GM19043 (cell line): ENCODE measurements around the gene SHISA7.
A peak's percentile ranks its signal among the peaks of the same experiment; 100 is the strongest.

ENCODE experiments used
- ATAC-seq: cut with Tn5 transposase; IDR thresholded peaks from one replicate; pipeline ENCODE4 v1.9.1; 2021; ENCODE audit warnings: low read depth; ENCODE audit not compliant: unreplicated experiment

The SHISA7 gene

DNA sequence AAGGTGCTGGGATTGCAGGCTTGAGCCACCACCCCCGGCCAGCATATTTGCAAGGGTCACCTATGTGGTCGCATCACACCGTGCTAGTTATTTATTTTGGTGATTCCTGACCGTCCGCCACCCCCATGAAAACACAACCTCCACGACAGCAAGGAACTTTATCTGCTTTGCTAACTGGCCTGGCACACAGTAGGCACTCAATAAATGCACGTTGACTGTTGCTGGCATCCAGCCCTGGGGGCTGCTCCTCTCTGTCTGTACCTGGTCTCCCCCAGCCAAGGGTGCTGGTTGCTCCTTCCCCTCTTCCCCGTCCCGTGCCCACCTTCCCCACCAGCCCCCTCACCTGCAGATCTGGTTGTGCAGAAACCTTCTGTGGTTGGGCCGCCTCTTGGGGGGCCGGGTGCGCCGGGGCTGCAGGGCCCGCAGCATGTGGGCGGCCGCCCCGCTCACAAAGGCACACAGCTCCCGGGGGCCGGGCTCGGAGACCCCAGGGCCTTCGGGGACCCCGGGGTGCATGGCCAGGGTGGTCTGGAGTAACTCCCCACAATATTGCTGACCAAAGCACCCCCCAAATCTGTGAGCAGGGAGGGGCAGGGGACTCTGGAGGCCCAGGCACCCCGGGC, 21.1 kb upstream of the SHISA7 start:
- ATAC-seq, result no peak

DNA sequence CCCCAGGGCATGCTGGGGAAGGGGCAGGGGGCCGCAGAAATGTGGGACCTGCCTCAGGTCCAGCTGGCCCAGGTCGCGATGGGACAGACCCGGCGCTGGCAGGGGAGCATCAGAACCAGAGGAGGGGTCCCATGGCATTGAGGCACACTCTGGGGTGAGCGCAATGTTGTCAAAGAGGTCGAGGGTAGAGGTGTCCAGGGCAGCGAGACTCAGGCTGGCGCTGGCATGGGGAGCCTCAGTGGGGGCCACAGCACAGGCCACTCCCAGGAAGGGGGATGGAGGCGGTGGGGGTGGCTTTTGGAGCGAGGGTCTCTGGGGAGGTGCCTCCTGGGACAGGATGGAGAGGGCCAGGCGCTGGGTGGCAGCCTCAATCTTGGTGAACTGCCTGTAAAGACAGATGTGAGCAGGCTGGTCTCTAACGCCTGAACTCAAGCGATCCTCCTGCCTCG, 20.5 kb upstream of the SHISA7 start:
- no peak for ATAC-seq

DNA sequence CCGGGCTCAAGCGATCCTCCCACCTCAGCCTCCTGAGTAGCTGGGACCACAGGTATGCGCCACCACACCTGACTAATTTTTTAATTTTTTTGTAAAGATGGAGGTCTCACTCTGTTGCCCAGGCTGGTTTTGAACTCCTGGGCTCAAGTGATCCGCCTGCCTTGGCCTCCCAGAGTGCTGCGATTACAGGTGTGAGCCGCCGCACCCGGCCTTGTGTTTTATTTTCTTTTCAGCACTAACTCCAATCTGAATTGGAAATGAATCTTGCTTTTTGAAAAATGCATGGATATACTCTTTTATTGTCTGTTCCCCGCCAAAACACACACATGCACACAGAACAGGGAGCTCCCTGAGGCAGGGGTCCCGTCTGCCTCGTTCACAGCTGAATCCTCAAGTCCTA, 19.6 kb upstream of the SHISA7 start:
- ATAC-seq, result no peak

DNA sequence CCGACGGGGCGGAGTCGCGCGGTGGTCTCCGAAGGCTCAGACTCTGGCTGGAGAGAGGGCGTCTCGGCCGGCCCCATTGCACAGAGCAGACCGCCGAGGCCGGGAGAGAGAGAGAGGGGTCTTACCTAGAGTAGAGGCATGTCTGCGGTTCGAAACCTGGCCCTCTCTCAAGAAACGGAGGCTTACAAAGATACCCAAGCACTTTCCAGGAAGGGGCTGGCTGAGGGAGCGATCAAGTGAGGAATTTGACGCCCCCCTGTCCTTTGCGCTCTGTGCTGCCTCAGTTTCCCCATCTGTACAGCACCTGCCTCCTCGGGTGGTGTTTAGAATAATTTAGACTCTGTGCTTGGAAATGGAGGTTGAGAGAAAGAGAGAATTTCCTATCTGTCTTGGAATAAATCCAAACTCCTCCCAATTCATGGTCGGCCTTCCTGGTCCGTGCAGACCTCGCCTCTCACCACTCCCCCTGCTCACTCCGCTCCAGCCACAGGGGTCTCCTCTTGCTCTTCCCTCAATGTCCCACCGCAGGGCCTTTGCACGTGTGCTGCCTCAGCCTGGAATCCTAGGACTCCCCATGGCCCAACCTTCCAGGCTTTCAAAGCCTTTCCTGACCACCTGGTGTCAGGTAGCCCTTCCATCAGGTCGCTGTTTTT, 19.0 kb upstream of the SHISA7 start:
- no peak for ATAC-seq

DNA sequence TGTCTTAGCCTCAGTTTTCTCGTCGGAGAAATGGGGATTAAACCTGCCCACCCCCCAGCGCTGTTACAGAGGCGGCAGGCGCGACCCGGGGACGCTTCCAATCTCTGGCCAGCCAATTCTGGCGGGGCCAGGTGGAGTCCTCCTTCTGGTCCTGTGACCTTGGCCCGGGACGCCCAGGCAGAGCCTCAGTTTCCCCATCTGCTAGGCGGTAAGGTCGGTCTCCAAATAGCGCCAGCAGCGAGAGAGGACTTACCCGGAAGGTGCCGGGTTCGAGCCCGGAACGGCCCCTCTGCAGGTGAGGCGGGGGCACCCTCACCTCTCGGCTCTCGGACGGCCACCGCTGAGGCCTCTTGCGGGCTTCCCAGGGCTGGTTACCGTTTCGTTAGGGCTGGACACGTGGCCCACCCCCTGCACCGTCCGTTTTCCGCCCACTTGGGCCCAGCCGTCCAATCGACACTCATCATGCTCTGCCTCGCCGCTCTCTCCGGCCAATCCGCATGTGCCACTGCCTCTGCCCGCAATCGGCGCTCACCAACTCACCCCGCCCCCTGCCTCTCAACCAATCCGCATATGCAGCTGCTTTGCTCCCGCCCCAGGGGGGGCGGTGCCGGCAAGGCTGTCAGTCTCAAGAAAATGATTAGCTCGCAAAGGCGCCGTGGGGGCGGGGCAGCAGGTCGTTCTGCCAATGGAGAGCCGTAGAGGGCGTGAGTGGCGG, 18.3 kb upstream of the SHISA7 start, which contains the start of gene ISOC2:
ISOC2 (minus strand) TSS at position 384 of the 715 bp plus-strand sequence. CDS start 5,156 bp downstream, outside the sequence.
- ATAC-seq, result peak; percentile 92

DNA sequence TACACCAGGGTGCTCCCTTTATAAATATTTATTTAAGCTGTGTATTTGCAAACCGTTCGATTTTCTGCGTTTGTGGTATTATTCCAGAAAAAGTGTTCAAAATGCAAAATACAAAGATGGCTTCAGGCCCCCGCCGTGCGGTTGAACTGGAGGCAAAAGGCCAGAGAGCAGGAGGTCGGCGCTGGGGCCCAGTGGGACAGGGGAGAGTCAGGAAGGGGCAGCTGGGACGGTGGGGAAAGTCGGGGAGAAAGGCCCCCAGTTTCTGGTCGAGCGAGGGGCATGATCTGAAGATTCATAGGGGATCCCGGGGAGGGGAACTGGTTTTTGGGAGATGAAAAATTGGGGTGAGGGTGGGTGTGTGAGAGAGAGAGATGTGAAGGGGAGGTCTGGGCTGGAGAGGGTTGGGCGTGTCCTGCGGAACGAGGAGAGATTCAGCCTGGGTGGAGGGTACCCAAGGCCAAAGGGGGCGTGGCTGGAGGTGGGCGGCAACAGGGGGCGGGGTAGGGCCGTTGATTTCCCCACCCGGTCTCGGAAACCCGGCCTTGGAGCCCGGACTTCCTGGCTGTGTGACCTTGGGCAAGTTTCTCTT, 17.7 kb upstream of the SHISA7 start:
- ATAC-seq, result no peak

DNA sequence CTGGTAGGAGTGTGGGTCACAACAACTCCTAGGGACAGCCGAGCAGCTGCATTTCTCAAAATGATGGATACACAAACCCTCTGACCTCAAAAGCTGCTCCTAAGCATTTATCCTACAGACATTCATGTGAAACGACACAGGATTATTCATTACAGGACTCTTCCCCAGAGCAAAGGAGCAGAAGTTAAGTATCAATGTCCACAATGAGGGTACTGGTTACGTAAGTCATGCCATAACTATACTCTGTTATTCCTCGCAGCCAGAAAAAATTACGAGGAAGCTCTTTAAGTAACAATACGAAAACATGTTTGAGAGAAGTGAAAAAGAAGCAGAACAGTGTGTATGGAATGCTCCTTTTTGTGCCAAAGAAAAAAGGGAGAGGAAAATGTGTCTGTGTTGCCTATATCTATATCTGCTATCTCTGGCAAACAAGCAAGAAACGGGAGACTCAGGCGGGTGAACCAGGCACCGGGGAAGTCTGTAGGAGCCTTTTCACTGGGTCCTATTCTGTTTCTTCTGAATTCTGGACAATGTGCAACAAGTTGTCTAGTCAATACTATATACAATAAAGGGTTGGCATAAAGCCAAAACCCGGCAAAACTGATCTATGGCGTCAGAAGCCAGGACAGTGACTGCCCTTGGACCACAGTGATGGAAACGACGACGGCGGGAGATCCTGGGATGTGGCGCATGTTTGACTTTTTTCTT, 17.0 kb upstream of the SHISA7 start:
- no peak for ATAC-seq

DNA sequence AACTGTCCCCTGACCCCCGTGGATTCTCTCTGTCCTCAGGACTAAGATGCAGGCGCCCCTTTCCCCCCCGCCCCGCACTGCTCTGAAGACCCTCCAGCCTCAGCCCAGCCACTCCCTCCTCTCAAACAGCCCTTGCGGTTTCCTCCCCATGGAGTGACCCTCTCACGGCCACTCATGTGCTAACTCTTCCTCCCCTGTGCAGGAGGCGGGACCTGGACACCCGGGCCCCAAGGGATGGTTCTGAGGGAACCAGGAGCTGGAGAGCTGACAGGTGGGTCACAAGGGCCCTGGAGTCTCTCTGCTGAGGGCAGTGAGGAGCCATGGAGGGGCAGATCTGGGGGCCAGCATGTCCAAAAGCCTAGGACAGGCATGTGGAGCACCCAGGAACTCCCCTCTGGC, 16.4 kb upstream of the SHISA7 start:
- no peak for ATAC-seq

DNA sequence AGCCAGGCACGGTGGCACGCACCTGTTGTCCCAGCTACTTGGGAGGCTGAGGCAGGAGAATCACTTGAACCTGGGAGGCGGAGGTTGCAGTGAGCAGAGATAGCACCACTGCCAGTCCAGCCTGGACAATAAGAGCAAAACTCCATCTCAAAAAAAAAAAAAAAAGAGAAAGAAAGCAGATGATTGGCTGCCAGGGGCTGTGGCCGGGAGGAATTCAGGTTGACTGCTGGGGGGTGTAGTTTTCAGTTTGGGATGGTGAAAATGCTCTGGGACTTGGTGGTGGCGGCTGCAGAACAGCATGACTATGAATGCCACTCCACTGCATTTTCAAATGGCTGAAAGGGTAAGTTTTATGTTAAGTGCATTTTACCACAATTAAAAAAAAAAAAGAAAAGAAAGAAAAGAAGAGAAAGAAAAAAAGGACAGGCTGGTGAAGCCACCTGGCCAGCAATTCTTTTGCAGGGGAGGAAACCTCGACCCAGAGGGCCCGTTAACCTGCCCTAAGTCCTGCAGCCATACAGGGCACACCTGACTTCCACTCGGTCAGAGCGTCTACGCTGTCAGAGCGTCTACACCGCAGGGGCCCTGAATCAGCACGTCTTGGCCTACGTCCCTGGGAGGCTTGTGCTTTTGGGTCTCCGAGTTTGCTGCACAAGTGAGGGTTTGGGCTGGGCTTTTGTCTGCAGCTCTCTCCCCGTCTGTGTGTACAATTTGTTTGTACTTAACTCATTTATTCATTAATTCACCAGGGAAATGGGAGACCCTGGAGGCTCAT, 14.8 kb upstream of the SHISA7 start:
- ATAC-seq, result no peak

DNA sequence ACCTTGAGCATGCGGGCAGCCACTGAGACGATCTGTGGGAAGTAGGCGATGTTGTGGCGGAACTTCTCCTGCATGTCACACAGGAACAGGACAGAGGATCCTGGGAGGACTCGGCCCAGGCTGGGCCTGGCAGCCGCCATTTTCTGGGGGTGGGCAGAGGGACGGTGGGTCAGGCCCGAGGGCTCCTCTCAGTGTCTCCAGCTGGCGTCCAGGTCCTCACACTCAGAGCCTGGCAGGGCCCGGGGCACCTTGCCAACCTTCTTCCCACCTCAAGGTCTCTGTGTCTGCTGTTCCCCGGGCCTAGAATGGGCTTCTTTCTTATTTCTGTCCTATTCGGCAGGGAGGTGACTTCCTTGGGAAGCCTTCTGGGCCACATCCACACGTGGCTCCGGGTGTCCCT, 13.2 kb upstream of the SHISA7 start:
- no peak for ATAC-seq

DNA sequence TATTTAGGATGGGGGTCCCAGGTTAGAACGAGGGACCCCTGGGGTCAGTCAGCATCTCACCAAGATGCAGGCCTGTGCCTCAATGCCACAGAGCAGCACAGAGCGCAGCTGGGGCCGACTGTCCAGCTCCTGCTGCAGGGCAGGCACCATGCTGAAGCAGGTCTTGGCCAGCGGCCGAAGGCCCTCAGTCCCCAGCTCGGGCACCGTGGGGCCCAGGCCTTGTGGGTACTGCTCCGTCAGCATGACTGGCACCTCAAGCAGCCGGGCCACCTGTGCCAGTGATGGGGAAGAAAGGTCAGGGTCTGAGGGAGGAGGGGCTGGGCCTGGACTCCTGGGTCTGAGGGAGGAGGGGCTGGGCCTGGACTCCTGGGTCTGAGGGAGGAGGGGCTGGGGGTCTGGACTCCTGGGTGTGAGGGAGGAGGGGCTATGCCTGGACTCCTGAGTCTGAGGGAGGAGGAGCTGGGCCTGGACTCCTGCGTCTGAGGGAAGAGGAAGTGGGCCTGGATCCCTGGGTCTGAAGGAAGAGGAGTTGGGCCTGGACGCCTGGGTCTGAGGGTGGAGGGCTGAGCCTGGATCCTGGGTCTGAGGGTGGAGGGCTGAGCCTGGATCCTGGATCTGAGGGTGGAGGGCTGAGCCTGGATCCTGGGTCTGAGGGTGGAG, 12.6 kb upstream of the SHISA7 start:
- ATAC-seq, result no peak

DNA sequence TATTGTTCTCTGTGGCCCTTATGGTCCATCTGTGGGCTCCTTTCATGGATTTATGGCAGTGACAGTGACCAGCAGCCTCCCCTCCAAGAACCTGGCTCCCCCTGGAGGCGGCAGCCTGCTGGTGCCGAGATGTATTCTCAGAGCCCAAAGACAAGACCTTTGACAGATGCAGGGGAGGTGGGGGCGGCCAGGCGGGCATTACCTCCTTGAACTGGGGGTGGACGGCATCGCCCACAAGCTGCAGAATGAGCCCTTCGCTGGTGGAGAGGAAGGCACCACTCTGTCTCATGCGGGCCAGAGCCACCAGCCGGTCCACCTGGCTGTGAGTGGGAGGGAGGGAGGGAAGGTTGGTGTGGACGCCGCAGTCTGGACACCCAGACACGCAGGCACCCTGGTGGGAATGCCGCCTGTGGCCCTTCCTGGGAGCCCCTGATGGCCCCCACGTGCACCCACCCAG, 11.7 kb upstream of the SHISA7 start:
- ATAC-seq, result no peak

DNA sequence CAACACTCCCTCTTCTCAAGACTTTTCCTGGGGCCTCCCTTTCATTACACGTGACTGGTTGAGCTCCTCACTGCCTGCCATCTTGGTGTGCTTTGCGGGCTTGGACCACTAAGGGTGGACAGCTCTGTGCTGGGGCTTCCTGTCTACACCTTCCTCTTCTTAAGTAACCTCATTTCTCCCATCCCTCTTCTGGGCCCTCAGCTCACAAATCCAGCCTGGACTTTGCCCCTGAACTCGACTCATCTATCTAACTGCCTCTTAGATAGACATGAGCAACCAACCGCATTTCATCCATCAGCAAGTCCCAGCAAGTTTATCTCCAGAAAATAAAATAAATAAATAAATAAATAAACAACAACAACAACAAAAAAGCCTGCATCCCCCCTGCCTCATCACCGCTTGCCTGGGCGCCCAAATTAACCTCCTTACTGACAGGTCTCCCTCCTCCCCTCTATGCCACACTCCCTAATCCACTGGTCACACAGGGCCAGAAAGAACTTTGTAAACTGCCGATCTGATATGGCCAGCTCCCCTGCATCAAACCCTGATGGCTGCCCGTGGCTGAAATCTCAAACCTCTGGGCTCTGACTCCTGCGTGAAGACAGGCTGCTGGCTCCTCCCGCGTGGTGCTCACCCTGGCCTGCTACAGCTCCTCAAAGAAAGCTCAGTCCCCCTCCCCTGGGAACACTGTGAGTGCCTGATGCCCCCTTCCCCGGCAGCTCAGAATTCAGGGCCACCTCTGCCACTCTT, 10.6 kb upstream of the SHISA7 start:
- no peak for ATAC-seq

DNA sequence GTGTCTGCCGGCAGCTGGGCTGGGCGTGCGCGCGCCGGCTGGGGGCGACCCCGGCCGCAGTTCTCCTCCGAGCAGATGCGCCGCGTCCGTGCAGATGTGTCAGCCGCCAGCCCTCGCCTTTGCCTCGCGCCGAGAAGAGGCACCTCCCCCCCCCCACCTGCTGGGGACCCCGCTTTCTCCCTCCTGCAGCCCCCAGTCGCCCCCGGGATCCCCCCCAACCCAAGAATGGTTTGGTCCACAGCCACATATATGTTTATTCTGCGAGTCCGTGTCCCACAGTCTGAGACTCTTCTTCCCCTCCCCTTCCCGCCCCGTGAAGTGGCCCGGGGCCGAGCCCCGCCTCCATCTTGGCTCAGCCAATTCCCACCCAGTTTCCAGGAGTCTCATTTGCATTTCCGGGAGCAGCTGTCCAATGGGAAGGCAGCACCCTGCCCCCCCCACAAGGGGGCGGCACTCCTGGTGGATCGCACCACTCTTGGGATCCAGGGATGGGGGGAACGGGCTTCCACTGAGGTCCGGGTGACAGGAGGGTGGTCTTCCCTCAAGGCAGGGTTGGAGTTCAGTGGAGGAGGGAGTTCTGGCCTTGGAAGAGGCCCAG, 9.7 kb upstream of the SHISA7 start:
- no peak for ATAC-seq

DNA sequence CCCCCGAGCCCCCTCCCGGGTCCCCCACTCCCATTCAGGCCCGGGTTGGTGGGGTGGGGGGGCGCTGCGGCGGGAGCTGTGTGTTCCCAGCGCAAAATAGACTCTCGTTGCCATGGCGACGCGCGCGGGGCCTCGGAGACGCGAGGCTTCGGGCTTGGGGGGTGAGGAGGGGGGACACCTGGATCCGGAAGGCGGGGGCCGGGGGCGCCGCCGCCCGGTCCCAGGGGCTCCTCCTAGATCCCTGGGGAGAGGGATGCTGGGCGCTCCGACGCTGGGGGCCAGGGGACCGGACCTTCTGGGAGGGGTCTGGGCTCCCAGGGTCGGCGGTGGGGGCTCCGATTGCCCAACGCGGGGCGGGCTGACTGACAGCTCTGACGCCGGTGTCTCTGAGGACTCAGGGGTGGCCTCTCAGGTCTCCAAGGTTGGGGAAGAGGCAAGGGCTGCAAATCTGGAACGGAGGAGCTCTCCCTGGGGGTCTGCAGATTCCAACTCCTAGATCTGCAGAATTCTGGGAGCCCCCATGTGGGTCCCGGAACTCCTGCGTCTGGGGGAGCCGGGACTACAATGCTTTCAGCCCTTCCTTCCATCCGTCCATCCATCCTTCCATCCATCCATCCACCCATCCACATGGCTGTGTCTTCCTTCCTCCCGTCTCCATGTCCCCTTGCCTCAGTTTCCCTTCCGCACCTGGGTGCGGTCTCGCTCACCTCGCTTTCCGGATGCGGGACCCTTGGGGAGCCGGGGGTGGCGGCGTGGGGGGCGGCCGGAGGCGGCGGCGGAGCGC, 9.1 kb upstream of the SHISA7 start:
- ATAC-seq, result no peak

DNA sequence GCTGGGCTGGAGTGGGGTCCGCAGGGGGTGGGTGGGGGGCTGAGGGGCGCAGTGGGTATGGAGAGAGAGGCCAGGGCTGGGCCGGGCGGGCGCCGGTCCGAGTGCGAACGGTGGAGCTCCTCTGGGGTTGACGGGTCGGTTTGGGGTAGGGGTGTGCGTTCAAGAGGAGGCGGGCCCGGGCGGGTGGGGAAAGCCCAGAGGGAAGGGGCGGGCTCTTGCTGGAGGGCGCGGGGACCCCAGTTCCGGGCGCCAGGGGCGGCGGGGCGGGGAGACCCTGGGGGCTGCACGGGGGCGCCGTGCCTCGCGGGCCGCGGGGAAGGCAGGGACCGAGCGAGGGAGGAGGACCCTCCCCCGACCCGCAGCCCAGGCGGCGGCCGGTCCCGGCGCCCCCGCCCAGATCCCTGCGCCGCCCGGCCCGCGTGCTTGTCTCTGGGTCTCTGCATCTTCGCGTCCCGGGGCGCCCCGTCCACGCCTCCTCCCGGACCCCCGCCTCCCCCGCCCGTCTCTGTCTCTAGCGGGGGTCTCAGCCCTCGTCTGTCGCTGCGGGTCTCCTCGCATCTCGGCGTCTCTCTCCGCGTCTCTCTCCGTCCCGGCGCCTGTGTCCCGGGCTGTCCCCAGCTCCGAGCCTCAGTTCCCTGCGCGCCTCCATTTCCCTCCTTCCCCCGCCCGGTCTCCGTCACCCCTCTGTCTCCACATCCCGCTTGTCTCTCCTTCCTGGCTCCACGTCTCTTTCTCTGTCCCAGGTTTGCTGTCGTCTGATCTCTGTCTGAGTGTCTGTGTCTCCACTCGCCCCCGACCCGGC, 8.3 kb upstream of the SHISA7 start:
- ATAC-seq, result no peak

DNA sequence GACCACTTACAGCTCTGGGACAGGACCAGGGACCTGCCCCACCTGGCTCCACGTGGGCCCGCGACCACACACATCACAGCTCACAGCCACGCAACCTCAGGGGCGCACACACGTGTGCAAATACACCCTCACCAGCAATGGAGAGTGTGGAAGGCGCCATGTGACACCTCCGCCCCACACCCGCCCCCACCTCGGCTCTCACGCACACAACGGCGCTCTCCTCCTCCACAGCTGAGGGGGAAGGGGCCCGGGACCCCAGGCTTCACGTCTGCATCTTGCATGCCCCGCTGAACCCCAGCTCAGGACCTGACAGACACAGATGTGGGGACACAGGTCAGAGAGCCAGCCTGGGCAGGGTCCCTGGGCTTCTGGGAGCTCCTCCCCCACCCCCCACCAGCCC, 6.4 kb upstream of the SHISA7 start:
- no peak for ATAC-seq
